Heart right ventricle (tissue), 16 donors: ENCODE data around the gene SLC6A12. TPM values are rescaled to one million over a fixed set of nuclear protein-coding genes. Genes with fewer than 3 reads are reported as not detected.

Experiments
- ATAC-seq, 8 donors: fragments of 200-7000 bp; cut with Tn5 transposase; one replicate each; pipeline ENCODE4 v1.9.1; 2020; ENCODE audit warnings: mild to moderate bottlenecking in 8 of 8, moderate library complexity in 8 of 8, moderate number of reproducible peaks in 1 of 8
- DNase-seq, 2 donors: peaks; one replicate each; pipeline ENCODE4 v3.0.0-alpha.2; 2020
- H3K27ac ChIP-seq, 10 donors: fragments of 200-600 bp; sonication (generic) in 2 of 10; one replicate each; pipeline versions ENCODE4 v1.5.0 to v1.8.0; 2020 to 2022; ENCODE audit warnings: mild to moderate bottlenecking in 3 of 10
- H3K27me3 ChIP-seq, 7 donors: fragments of 200-600 bp; one replicate each; pipeline ENCODE4 v1.8.0; 2021 to 2022; ENCODE audit warnings: mild to moderate bottlenecking in 2 of 7
- H3K36me3 ChIP-seq, 9 donors: fragments of 200-600 bp; sonication (generic) in 1 of 9; one replicate each; pipeline versions ENCODE4 v1.5.0 to v1.8.0; 2020 to 2022; ENCODE audit warnings: mild to moderate bottlenecking in 2 of 9
- H3K4me1 ChIP-seq, 9 donors: fragments of 200-600 bp; sonication (generic) in 1 of 9; one replicate each; pipeline versions ENCODE4 v1.5.0 to v1.8.0; 2020 to 2022; ENCODE audit warnings: mild to moderate bottlenecking in 4 of 9
- H3K4me3 ChIP-seq, 10 donors: fragments of 200-600 bp; sonication (generic) in 2 of 10; one replicate each; pipeline versions ENCODE4 v1.5.0 to v1.8.0; 2020 to 2022; ENCODE audit warnings: mild to moderate bottlenecking in 7 of 10, moderate library complexity in 2 of 10
- H3K9me3 ChIP-seq, 11 donors: fragments of 200-600 bp in 10 of 11; sonication (generic) in 2 of 11; one replicate each; pipeline versions ENCODE4 v1.5.0 to v1.8.0; 2013 to 2022; ENCODE audit warnings: mild to moderate bottlenecking in 2 of 11, control low read depth in 1 of 11, moderate library complexity in 1 of 11
- CTCF ChIP-seq, 9 donors: fragments of 200-600 bp; sonication (generic) in 2 of 9; IDR thresholded peaks; one replicate each; pipeline versions ENCODE4 v1.5.0 to v1.8.0; 2021 to 2022; ENCODE audit warnings: antibody characterized with exemption in 9 of 9, mild to moderate bottlenecking in 5 of 9, moderate library complexity in 1 of 9
- WGBS, 2 donors: extraction: QIAGEN DNeasy Blood & Tissue Kit; methylation state at CpG; one replicate each; pipeline ENCODE4 v1.1.7; 2013; ENCODE audit warnings: inconsistent platforms in 1 of 2; 5-methylcytosine and 5-hydroxymethylcytosine counted together
- intact Hi-C, 10 donors: fragments of 100-400 bp; cut with DNase I; formaldehyde crosslinking; loops; one replicate each; pipeline versions ENCODE4 v1.11.1 to v1.14.2; 2022
- polyA plus RNA-seq, 2 donors: library from polyadenylated mRNA; stranded (reverse); fragments of 200-250 nt; gene quantifications; one replicate each; pipeline ENCODE4 v1.2.3, GENCODE V29; 2013
- total RNA-seq, 10 donors: library from RNA; stranded (reverse); fragmentation: NEBNext Ultra II Directional in 3 of 10; extraction: Animal tissue kit (Norgen Biotek cat#: 25700) in 3 of 10; gene quantifications; one replicate each; pipeline versions ENCODE4 v1.2.1 to v1.2.4, GENCODE V29; 2021 to 2023
- donor health status: Arrhythmogenic right ventricular cardiomyopathy.
- donor health status: ischemic (EF 13 %, LVEDD 7.1; RV severe dilation, severe dysfunction).
- donor health status: healthy with polysubstance abuse.
- donor health status: DM: no; HTN: yes; CAD: no.
- donor health status: DM: no; HTN: no; CAD: no.
- donor health status: ischemic (EF 25% LVEDD 6.9; RV normal size, moderate dysfunction).
- donor health status: ischemic (EF 25% LVEDD 5.7; RV mildly dilated, moderate dysfunction).
- donor health status: healthy.
- donor health status: DM: yes; HTN: yes; CAD: no.
- donor health status: Ischemic cardiomyopathy.
- donor health status: ischemic (EF 35%, LVEDD 5.7; RV mildly dilated, moderate dysfunction).
- donor health status: nonischemic (EF 11% LVEDD 7.7; RV severe dilation, severe dysfunction).
- donor health status: DM: yes; HTN: yes; CAD: no.
- donor health status: PGD.
- donor health status: ischemic (EF 29% LVEDD 5.4; RV normal size, mild dysfunction).
- donor health status: nonischemic (EF 23%, LVEDD 6.1; RV moderate dilation, normal function).

Gene SLC6A12
- total and polyA plus RNA-seq, 12 donors: 0.14 to 1.4 (median 0.74) TPM

DNA sequence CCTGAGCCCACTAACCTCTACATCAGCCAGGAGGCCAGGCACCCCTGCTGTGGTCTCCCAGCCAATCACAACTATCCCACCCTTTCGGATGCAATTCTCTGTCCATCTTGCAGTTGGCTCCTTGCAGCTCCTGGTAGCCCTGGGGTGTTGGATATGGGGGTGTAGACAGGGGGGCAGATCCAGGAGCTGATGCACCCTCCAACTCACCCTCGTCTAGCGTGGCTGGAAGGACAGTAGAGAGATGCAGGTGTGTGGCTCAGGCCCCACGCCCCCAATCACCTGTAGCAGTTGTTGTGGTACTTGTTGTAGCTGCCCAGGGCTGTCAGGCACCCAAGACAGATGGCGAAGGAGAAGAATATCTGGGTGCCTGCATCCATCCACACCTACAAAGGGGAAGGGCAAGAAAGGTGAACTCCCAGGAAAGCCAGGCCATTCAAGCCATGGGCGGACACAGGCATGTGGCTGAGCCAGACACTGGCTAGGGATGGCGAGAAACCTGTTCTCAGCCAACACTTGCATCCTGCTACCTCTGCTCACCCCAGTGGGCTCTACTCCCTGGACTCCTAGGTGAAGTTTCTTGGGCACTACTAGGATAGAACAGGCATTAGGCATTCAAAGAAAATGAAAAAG is 13.4 kb upstream of the SLC6A12 start:
- H3K4me3 ChIP-seq: no peak overlapping the region
- 89 to 92% methylated on average over 7 of the region's 7 CpGs for WGBS, 2 donors
- TF ChIP-seq CTCF (IDR thresholded peaks at IDR 0.05): no peak

DNA sequence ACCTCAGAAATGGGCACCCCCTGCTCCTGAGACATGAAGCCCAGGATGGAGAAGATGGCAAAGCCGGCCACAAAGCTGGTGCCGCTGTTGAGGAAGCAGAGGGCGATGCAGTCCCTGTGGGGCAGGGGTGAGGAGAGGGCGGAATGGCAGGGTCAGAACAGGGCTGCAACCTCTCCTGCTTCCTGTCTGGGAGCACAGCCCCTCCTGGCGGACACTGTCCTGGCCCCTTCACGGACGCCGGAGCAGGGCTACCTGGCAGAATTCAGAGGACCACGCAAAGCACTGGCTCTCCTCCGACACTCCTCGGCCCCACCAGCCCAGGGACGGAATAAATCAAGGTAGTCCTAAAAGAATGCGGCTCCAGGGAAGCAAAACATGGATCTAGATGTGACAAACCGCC is 12.4 kb upstream of the SLC6A12 start:
- no peak for TF ChIP-seq CTCF (IDR thresholded peaks at IDR 0.05)
- DNase-seq (no peak), ATAC-seq (no peak)
- Histone ChIP-seq H3K27me3 (no peaks in the 10 kb centered on the region), H3K4me1 (no peaks in the 10 kb centered on the region), H3K27ac (no peak overlapping the region), H3K4me3 (no peak overlapping the region), H3K36me3 (no peaks in the 10 kb centered on the region), H3K9me3 (no peaks in the 10 kb centered on the region)
- intact Hi-C loops: no loop called here
- WGBS, 2 donors: 80 to 83% methylated on average over 14 of the region's 14 CpGs

More for the DNA sequence above, 13.4 kb upstream of the SLC6A12 start:
- Histone ChIP-seq H3K36me3 (no peaks in the 10 kb centered on the region), H3K9me3 (no peaks in the 10 kb centered on the region), H3K27ac (no peak overlapping the region), H3K27me3 (no peaks in the 10 kb centered on the region), H3K4me1 (no peaks in the 10 kb centered on the region)
- ATAC-seq (no peak), DNase-seq (no peak)
- intact Hi-C loops: no loop called here

DNA sequence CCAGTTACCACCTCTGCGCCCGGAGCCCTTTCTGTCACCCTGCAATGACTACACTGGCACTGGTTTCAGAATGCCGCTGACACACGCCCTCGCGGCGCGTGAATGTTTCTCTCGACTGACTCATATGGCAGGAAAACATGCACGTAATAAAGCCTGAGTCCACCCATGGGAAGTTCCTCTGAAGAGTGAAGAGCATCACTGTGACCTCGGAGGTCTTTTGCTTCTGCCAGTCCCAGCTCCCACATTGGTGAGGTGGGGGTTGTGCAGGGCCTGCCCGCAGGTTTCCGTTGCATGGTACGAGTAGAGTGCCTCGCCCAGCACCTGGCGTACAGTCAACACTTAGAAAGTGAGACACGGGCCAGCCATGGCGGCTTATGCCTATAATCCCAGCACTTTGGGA is 11.1 kb upstream of the SLC6A12 start:
- ATAC-seq: no peak
- WGBS, 2 donors: 92% methylated on average over 18 of the region's 18 CpGs

GRCh38 chr12:224330-224729 is 10.4 kb upstream of the SLC6A12 start:
- no peak overlapping the region for H3K27ac ChIP-seq
- intact Hi-C loops: no loop called here
- no peaks in the 10 kb centered on the region for H3K9me3 ChIP-seq
- no peaks in the 10 kb centered on the region for H3K36me3 ChIP-seq
- TF ChIP-seq CTCF (IDR thresholded peaks at IDR 0.05): no peak
- no peaks in the 10 kb centered on the region for H3K27me3 ChIP-seq
- no peak for ATAC-seq
- H3K4me1 ChIP-seq: peaks cover 0 to 7% (median 0%) of the 10 kb centered on the region in 9 donors
- no peak overlapping the region for H3K4me3 ChIP-seq
- DNase-seq: no peak
- 90 to 91% methylated on average over 9 of the region's 9 CpGs for WGBS, 2 donors

More for the DNA sequence above, 11.1 kb upstream of the SLC6A12 start:
- Histone ChIP-seq H3K4me3 (no peak overlapping the region), H3K36me3 (no peaks in the 10 kb centered on the region), H3K27ac (no peak overlapping the region), H3K9me3 (no peaks in the 10 kb centered on the region), H3K4me1 (peaks cover 0 to 3% (median 0%) of the 10 kb centered on the region in 9 donors), H3K27me3 (no peaks in the 10 kb centered on the region)
- DNase-seq: no peak
- intact Hi-C loops: no loop called here
- no peak for TF ChIP-seq CTCF (IDR thresholded peaks at IDR 0.05)
